HG02610 (cell line): Measurements from ENCODE around the gene F9.
A peak's percentile ranks its signal among the peaks of the same experiment; 100 is the strongest.
"Not testable (repeated sequence)": the region's sequence is repeated elsewhere in the genome, so short reads cannot be mapped to it uniquely, and the experiment has no call there.

Experiments used
- ATAC-seq: cut with Tn5 transposase; IDR thresholded peaks from one replicate; pipeline ENCODE4 v1.9.1; 2021; ENCODE audit warnings: mild to moderate bottlenecking, moderate library complexity; ENCODE audit not compliant: unreplicated experiment

F9 gene

GRCh38 chrX:139530550-139530949, at the start of gene F9:
Gene F9 (plus strand): TSS chrX:139530739. CDS start chrX:139530765, 26 bp downstream.
- ATAC-seq, result no peak

- ATAC-seq, result no peak
Measured at GRCh38 chrX:139483699-139484098, 46.8 kb upstream of the F9 start.

GRCh38 chrX:139484591-139484990, 45.9 kb upstream of the F9 start:
- ATAC-seq, result no peak

GRCh38 chrX:139495324-139495723, 35.2 kb upstream of the F9 start:
- no peak for ATAC-seq

GRCh38 chrX:139506333-139506732, 24.2 kb upstream of the F9 start:
- ATAC-seq, result no peak

GRCh38 chrX:139508099-139508498, 22.4 kb upstream of the F9 start:
- ATAC-seq, result no peak

GRCh38 chrX:139518475-139518874, 12.1 kb upstream of the F9 start:
- ATAC-seq, result no peak

GRCh38 chrX:139528829-139529228, 1.7 kb upstream of the F9 start:
- ATAC-seq, result not testable (repeated sequence)

GRCh38 chrX:139532834-139533233, 2.3 kb downstream of the F9 start:
- no peak for ATAC-seq

GRCh38 chrX:139533444-139533843, 2.9 kb downstream of the F9 start:
- no peak for ATAC-seq

- peak; percentile 57 for ATAC-seq
Measured at GRCh38 chrX:139538907-139539790, 8.6 kb downstream of the F9 start.

GRCh38 chrX:139542652-139543051, 12.1 kb downstream of the F9 start:
- no peak for ATAC-seq

GRCh38 chrX:139543920-139544319, 13.4 kb downstream of the F9 start:
- no peak for ATAC-seq

GRCh38 chrX:139544591-139544990, 14.1 kb downstream of the F9 start:
- no peak for ATAC-seq

- peak; percentile 33 for ATAC-seq
Measured at GRCh38 chrX:139554376-139554775, 23.8 kb downstream of the F9 start.

GRCh38 chrX:139554991-139555675, 24.6 kb downstream of the F9 start:
- no peak for ATAC-seq

GRCh38 chrX:139559383-139560042, 29.0 kb downstream of the F9 start:
- ATAC-seq, result peak; percentile 82

GRCh38 chrX:139560221-139560620, 29.7 kb downstream of the F9 start:
- no peak for ATAC-seq

GRCh38 chrX:139563251-139563650, 32.7 kb downstream of the F9 start:
- no peak for ATAC-seq

GRCh38 chrX:139566981-139567380, 36.4 kb downstream of the F9 start:
- ATAC-seq, result no peak

- ATAC-seq, result no peak
Measured at GRCh38 chrX:139581068-139581467, 50.5 kb downstream of the F9 start.

- ATAC-seq, result no peak
Measured at GRCh38 chrX:139585613-139586012, 55.1 kb downstream of the F9 start.
